Measurements from ENCODE around the gene STARD6.

- TF ChIP-seq, protein P1, sequence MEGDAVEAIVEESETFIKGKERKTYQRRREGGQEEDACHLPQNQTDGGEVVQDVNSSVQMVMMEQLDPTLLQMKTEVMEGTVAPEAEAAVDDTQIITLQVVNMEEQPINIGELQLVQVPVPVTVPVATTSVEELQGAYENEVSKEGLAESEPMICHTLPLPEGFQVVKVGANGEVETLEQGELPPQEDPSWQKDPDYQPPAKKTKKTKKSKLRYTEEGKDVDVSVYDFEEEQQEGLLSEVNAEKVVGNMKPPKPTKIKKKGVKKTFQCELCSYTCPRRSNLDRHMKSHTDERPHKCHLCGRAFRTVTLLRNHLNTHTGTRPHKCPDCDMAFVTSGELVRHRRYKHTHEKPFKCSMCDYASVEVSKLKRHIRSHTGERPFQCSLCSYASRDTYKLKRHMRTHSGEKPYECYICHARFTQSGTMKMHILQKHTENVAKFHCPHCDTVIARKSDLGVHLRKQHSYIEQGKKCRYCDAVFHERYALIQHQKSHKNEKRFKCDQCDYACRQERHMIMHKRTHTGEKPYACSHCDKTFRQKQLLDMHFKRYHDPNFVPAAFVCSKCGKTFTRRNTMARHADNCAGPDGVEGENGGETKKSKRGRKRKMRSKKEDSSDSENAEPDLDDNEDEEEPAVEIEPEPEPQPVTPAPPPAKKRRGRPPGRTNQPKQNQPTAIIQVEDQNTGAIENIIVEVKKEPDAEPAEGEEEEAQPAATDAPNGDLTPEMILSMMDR (IDR thresholded peaks at IDR 0.05): no peak
- TF ChIP-seq POLR2A (IDR thresholded peaks at IDR 0.05) (no peak), EP300 (IDR thresholded peaks at IDR 0.05) (no peak)
Observed at GRCh38 chr18:54323970-54324369, 33.7 kb downstream of the STARD6 start.

All from upper lobe of left lung (tissue), 4 donors.